GM11168 (cell line): ENCODE measurements around the gene SRGAP1.
"Not testable (repeated sequence)": the region's sequence is repeated elsewhere in the genome, so short reads cannot be mapped to it uniquely, and the experiment has no call there.

Experiments
- in situ Hi-C: fragments of 300-500 bp; cut with MboI; formaldehyde crosslinking; loops from one replicate; pipeline ENCODE4 v1.12.0; 2022; ENCODE audit warnings: low sequenced_read_pairs; ENCODE audit not compliant: unreplicated experiment

SRGAP1 gene

GRCh38 chr12:64128366-64128765, 283.9 kb downstream of the SRGAP1 start:
- in situ Hi-C loops = no loop called here

DNA sequence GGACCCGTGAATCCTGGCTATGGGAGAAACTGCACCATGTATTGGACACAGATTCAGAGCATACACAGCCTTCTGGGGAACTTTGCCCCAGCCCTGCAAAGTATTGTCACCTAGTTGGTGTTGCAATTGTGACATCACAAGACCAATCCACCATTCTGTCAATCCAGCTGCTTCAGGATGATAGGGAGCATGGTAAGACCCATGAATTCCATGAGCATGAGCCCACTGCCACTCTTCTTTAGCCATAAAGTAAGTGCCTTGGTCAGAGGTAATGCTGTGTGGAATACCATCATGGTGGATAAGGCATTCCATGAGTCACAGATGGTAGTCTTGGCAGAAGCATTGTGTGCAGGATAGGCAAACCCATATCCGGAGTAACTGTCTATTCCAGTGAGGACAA, 286.0 kb downstream of the SRGAP1 start:
- in situ Hi-C loops = not testable (repeated sequence)

DNA sequence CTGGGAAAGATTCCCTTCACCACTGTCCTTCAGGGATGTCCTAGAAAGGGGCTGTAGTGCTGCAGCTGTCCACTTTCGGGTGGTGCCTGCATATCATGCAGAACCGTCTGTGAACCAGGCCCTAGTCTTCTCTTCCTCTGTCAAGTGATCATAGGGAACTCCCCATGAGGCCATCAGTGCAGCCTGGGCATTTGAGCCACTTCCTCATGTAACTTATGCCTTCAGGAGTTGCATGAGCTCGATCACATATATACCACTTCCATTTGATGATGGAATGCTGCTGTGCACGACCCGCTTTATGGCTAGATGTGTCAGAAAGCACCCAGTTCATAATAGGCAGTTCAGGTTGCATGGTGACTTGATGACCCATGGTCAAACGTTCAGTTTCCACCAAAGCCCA, 287.0 kb downstream of the SRGAP1 start:
- in situ Hi-C loops = not testable (repeated sequence)

- in situ Hi-C loops = not testable (repeated sequence)
Observed at GRCh38 chr12:64132672-64133071, 288.2 kb downstream of the SRGAP1 start.

DNA sequence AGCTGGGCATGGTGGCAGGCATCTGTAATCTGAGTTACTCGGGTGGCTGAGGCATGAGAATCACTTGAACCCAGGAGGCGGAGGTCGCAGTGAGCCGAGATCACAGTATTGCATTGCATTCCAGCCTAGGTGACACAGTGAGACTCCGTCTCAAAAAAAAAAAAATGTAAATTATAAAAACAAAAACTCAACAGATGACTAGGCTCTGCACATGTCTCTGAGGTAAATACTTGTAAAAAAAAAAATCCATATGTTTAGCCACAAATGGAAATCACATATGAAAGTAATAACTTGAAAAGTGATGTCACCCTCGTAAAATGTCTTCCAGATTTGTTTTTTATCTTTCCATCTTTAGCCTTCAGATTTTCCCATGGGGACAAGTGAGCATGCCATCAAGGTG, 292.6 kb downstream of the SRGAP1 start:
- in situ Hi-C loops = no loop called here

DNA sequence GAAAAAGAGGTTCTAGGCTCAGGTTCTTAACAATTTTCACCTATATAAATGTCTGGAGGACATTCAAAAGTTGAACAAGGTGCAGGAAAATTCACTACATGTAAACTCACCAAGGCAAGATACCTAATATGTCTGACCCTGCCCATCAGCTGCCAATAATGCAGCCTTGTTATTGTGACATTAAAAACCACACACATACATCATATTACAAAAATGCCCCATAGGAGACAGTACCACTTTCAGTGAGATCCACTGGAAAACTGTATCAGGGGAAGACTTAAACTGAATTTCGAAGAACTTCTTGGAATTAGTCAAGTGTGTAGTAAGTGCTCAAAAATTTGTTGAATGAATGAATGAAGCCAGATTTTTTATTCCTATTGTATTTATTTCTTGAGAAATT, 294.5 kb downstream of the SRGAP1 start:
- in situ Hi-C loops = no loop called here

DNA sequence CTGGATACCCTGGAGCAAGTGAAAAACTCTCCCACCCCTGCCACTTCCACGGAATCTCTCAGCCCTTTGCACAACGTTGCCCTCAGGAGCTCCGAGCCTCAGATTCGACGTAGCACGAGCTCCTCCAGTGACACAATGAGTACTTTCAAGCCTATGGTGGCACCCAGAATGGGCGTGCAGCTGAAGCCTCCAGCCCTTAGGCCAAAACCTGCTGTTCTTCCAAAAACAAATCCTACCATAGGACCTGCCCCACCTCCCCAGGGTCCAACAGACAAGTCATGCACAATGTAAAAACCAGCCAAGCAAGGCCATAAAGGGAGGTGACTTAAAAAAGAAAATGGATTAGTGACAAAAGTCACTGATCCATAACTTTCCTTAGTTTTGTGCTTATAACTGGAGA, 297.9 kb downstream of the SRGAP1 start:
- in situ Hi-C loops = no loop called here

- in situ Hi-C loops = no loop called here
Observed at GRCh38 chr12:64142784-64143183, 298.3 kb downstream of the SRGAP1 start.

- in situ Hi-C loops = no loop called here
Observed at GRCh38 chr12:64145226-64145625, 300.7 kb downstream of the SRGAP1 start.

DNA sequence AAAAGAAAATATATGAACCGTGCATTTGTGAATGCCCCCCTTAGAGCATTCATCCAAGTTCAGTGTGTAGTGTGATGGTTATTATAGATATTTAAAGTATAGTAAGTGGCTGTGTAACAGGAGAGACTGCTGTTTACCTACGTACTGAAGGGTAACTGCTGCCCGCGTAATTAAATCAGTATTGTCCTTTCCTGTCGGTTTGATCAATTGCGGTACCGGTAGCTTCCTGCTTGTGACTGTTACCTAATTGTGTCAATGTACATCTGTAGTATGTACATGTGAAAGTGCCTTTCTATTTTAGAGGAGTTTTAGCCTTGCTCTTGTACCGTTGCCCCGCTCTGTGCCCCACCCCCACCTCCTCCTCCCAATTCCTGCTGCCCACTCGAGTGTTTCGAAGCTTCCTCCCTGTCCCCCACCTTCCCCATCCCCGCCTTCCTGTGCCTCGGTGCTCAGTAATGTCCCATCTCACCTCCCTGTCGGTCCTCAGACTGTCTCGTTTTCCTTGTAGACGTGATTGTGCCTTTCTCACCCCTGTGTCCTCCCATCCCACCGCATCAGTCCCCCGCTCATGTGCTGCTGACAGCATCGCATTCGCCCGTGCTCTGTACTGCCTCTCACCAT, 302.6 kb downstream of the SRGAP1 start:
- in situ Hi-C loops = no loop called here

DNA sequence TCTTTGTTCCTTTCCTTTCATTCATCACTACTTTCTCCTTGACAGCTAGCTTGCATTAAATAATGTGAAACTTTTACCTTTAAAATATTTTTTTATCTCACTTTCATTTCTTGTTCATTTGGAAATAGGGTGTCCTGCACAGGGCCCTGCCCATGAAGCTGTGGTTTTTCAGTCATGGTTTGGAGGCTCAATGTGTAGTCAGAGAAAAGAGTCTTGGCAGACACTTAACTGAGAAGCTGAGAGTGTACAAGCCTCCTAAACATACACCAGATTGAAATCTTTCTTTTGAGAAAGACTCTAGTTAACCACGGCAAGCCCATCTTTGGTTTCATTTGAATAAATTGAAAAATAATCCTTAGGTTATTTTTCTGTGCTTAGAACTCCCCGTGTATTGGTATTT, 303.4 kb downstream of the SRGAP1 start:
- in situ Hi-C loops = no loop called here

DNA sequence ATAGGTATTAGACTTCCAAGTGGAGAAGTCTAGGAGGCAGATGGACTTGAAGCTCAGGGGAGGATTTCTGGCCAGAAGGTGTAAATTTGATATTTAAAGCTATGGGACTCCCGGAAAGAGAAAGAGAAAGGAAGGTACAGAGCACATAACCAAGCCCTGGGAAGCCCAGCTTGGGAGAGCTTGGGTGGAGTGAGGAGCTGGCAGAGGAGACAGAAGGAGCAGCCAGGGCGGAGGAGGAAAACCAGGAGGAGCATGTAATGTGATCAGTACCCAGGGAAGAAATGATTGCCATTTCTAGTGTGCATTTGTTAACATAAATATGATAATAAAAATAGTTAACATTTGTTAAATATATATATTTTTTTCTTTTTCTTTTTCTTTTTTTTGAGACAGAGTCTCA, 310.2 kb downstream of the SRGAP1 start:
- in situ Hi-C loops = no loop called here

GRCh38 chr12:64157110-64157509, 312.6 kb downstream of the SRGAP1 start:
- in situ Hi-C loops = no loop called here

- in situ Hi-C loops = no loop called here
Observed at GRCh38 chr12:64160021-64160710, 315.7 kb downstream of the SRGAP1 start.

DNA sequence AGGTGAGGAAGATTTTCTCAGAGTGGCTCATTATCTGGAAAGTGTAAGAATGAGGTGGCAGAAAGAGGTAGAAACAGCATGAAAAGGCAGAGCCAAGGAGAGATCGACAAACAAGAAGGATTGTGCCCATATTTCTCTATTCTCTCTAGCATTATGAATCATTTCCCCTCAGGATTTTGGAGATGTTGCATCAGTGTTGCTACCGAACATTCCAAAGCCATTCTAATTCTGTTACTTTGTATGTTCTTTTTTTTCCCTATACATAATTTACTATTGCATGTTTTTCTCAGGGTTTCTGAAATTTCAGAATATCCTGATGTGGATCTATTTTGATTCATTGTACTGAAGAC, 316.2 kb downstream of the SRGAP1 start:
- in situ Hi-C loops = no loop called here

GRCh38 chr12:64166606-64167005, 322.1 kb downstream of the SRGAP1 start:
- in situ Hi-C loops = not testable (repeated sequence)

GRCh38 chr12:64167041-64167440, 322.5 kb downstream of the SRGAP1 start:
- in situ Hi-C loops = not testable (repeated sequence)

- in situ Hi-C loops = no loop called here
Observed at GRCh38 chr12:64170024-64170423, 325.5 kb downstream of the SRGAP1 start.

GRCh38 chr12:64170730-64171129, 326.2 kb downstream of the SRGAP1 start:
- in situ Hi-C loops = no loop called here

- in situ Hi-C loops = no loop called here
Observed at GRCh38 chr12:64171715-64172114, 327.2 kb downstream of the SRGAP1 start.

DNA sequence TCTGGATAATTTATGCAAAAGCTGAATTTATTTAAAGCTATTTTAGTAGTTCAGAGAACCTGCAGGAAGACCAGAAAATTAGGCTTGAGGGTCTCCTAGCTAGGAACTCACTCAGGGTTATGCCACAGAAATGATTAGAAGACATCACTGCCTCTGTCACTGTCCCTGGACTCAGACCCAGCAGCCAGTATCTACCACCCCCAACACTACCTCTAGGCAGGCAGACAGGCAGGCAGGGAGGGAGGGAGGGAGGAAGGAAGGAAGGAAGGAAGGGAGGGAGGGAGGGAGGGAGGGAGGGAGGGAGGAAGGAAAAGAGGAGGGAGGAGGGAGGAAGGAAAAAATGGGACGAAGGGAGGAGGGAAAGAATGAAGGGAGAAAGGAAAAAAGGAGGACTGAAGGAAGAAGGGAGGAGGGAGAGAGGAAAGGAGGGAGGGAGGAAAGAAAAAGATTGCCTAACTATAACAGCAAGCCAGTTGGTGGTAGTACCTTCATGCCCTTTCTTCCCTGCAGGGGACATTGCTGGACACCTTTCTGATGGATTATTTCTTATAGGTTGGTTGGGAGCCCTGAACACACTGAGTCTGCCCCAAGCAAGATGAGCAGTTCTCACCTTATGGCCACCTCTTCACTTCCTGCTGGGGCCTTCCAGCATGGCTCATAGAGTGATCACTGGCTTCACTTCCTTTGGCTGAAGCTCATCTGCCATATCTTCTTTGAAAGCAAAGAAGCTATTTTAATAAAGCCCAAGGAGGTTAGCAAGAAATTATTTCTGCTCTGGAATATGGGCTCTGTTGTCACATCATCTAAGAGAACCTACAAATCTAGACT, 327.9 kb downstream of the SRGAP1 start:
- in situ Hi-C loops = no loop called here
